Hepatocyte (in vitro differentiated cells): Measurements from ENCODE around the gene KLHL18.

ENCODE experiments used
- CTCF ChIP-seq: fragments of 200-600 bp; sonication (generic); IDR thresholded peaks from 2 replicates; pipeline ENCODE4 v1.5.1; 2016; ENCODE audit warnings: antibody characterized with exemption, mild to moderate bottlenecking; ENCODE audit not compliant: poor library complexity
- EZH2 ChIP-seq: fragments of 200-600 bp; sonication (generic); IDR thresholded peaks from 2 replicates; pipeline ENCODE4 v1.6.1; 2016; ENCODE audit warnings: antibody characterized with exemption, mild to moderate bottlenecking, borderline replicate concordance
- EZH2phosphoT487 ChIP-seq: fragments of 200-600 bp; sonication (generic); IDR thresholded peaks from one replicate; pipeline ENCODE4 v1.6.1; 2018; ENCODE audit warnings: antibody characterized with exemption, mild to moderate bottlenecking, low read depth, moderate library complexity; ENCODE audit not compliant: unreplicated experiment, severe bottlenecking

- TF ChIP-seq CTCF: no peak
- TF ChIP-seq EZH2: no peak
- TF ChIP-seq EZH2phosphoT487: no peak
Measured at GRCh38 chr3:47244531-47245100, 38.1 kb upstream of the KLHL18 start.
